GM12874 (cell line): ENCODE data around the gene MYORG.

Experiments
- TF ChIP-seq, protein P1 (sequence below): IDR thresholded peaks from 2 replicates; pipeline ENCODE4 v1.5.1; 2011; ENCODE audit warnings: low read depth, mild to moderate bottlenecking, control low read depth, low read length, moderate library complexity; ENCODE audit not compliant: insufficient read depth

MYORG gene

DNA sequence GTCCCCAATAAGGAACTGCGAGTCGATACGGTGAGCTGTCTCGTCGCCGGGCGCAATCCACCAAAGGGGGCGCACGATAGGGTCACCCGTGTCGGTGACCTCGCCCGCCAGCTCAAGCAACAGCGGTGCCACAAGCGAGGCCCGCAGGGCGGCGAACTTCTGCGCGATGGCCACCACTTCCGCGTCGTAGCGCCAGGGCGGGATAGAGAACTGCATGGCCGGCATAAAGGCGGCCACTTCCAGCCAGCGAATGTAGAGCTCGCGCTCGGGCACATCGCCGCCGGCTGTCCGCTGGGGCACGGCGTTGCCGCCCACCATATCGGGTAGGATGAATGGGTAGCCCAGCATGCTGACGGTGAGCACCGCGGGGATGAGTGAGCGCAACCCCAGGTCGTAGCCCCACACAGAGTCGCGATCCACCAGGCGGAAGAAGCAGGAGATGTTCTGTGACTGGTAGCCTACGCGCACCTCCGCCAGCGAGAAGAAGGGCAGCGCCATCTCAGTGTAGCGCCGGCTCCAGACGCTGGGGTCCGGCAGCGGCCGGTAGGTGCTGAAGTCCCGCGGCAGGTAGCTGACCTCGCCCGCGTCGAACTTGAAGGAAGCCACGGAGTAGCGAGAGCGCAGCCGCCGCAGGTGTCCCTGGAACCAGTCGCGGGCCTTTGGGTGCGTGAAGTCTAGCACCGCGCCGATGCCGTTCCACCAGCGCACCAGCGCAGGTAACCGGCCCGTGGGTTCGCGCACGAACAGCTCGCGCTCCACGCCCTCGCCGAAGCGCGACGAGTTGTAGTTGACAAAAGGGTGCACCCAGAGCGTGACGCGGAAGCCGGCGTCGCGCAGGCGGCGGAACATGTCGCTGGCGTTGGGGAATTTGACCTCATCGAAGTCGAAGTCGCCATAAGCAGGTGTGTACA, 5.5 kb downstream of the MYORG start:
- TF ChIP-seq, protein P1, sequence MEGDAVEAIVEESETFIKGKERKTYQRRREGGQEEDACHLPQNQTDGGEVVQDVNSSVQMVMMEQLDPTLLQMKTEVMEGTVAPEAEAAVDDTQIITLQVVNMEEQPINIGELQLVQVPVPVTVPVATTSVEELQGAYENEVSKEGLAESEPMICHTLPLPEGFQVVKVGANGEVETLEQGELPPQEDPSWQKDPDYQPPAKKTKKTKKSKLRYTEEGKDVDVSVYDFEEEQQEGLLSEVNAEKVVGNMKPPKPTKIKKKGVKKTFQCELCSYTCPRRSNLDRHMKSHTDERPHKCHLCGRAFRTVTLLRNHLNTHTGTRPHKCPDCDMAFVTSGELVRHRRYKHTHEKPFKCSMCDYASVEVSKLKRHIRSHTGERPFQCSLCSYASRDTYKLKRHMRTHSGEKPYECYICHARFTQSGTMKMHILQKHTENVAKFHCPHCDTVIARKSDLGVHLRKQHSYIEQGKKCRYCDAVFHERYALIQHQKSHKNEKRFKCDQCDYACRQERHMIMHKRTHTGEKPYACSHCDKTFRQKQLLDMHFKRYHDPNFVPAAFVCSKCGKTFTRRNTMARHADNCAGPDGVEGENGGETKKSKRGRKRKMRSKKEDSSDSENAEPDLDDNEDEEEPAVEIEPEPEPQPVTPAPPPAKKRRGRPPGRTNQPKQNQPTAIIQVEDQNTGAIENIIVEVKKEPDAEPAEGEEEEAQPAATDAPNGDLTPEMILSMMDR: no peak

GRCh38 chr9:34370335-34370969, 6.2 kb downstream of the MYORG start:
- TF ChIP-seq, protein P1: no peak

- TF ChIP-seq, protein P1: no peak
Observed at GRCh38 chr9:34369636-34370035, 7.1 kb downstream of the MYORG start.

DNA sequence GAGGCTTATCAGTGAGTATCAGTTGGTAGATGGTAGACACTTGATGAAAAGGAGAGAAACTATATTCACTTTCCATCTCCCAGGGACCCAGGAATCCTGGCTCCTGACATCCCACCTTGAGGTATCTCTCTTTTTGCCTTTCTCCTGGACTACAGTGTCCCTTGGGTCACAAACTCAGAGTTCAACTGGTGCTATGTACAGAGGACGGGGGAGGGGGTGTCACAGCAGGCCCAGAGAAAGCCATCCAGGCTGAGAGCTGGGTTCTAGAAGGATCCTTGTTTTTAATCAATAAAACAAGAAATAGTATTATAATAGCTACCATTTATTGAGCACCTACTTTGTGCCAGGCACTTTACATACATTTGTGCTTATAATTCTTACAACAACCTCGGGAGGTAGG, 10.3 kb downstream of the MYORG start:
- TF ChIP-seq, protein P1: no peak

- TF ChIP-seq, protein P1: no peak
Observed at GRCh38 chr9:34365282-34365681, 11.4 kb downstream of the MYORG start.

GRCh38 chr9:34363619-34364351, 12.9 kb downstream of the MYORG start:
- TF ChIP-seq, protein P1: no peak

GRCh38 chr9:34362614-34363214, 14.0 kb downstream of the MYORG start:
- TF ChIP-seq, protein P1: no peak
